ENCODE data around the gene PTCSC3. TPM values are rescaled to one million over a fixed set of nuclear protein-coding genes. Genes with fewer than 3 reads are reported as not detected.

PTCSC3 gene
- total RNA-seq, 1 donor from 2014 or later, result not detected

DNA sequence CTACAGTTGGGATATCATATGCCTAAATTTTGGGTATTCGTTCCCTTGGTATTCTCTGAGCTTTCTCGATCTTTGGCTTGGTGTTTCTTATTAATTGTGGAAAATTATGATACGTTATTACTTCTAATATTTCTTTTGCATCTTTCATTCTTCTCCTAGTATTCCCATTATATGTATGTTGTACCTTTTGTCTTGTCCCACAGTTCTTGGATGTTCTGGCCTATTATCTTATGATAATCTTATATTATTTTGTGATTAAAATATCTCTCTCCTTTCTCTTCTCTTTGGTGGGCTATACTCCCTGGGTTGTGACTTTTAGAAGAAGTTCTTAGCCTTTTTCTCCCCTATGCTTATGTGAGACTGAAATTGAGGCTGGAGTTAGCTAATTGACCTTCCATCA lies 25.2 kb downstream of the PTCSC3 start:
- Histone ChIP-seq H3K27ac (no peak overlapping the region), H3K27me3 (no peaks in the 10 kb centered on the region), H3K4me1 (no peaks in the 10 kb centered on the region), H3K9me3 (no peaks in the 10 kb centered on the region), H3K36me3 (no peaks in the 10 kb centered on the region), H3K4me3 (no peak overlapping the region)
- intact Hi-C loops (cut with DNase I), result no loop called here
- TF ChIP-seq POLR2AphosphoS5 (IDR thresholded peaks at IDR 0.05; ENCODE audit: insufficient read depth in 1 of 2, low read depth in 1 of 2), result no peak
- TF ChIP-seq POLR2A (IDR thresholded peaks at IDR 0.05), result no peak
- TF ChIP-seq, protein P1, sequence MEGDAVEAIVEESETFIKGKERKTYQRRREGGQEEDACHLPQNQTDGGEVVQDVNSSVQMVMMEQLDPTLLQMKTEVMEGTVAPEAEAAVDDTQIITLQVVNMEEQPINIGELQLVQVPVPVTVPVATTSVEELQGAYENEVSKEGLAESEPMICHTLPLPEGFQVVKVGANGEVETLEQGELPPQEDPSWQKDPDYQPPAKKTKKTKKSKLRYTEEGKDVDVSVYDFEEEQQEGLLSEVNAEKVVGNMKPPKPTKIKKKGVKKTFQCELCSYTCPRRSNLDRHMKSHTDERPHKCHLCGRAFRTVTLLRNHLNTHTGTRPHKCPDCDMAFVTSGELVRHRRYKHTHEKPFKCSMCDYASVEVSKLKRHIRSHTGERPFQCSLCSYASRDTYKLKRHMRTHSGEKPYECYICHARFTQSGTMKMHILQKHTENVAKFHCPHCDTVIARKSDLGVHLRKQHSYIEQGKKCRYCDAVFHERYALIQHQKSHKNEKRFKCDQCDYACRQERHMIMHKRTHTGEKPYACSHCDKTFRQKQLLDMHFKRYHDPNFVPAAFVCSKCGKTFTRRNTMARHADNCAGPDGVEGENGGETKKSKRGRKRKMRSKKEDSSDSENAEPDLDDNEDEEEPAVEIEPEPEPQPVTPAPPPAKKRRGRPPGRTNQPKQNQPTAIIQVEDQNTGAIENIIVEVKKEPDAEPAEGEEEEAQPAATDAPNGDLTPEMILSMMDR (IDR thresholded peaks at IDR 0.05), result no peak
- DNase-seq (ENCODE audit: extremely low spot score in 2 of 2), result no peak

DNA sequence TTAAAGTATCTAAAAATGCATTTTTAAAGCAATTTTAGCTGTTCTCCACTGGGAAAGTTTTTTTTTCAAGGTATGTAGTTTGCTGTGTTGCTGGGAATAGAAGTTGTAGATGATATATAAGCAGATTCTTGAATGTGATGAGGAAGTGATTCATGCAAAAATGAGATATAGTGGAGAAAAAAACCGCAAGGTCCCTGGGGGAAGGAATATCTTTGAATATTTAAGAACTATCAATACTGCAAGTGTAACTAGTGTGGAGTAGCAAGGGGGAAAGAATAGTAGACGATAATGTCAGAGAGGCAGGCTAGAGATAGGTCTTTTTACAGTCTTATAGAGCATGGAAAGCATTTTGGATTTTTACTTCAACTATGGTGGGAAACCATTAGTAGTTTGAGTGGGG lies 42.5 kb downstream of the PTCSC3 start:
- TF ChIP-seq, protein P1 (IDR thresholded peaks at IDR 0.05), result no peak
- TF ChIP-seq POLR2AphosphoS5 (IDR thresholded peaks at IDR 0.05; ENCODE audit: insufficient read depth in 1 of 2, low read depth in 1 of 2) (no peak), POLR2A (IDR thresholded peaks at IDR 0.05) (no peak)
- no peaks in the 10 kb centered on the region for H3K27me3 ChIP-seq
- no peak for DNase-seq (ENCODE audit: extremely low spot score in 2 of 2)
- intact Hi-C loops (cut with DNase I), result no loop called here
- H3K9me3 ChIP-seq, result no peaks in the 10 kb centered on the region
- H3K4me3 ChIP-seq, result no peak overlapping the region
- no peak overlapping the region for H3K27ac ChIP-seq
- H3K4me1 ChIP-seq, result no peaks in the 10 kb centered on the region
- H3K36me3 ChIP-seq, result no peaks in the 10 kb centered on the region

DNA sequence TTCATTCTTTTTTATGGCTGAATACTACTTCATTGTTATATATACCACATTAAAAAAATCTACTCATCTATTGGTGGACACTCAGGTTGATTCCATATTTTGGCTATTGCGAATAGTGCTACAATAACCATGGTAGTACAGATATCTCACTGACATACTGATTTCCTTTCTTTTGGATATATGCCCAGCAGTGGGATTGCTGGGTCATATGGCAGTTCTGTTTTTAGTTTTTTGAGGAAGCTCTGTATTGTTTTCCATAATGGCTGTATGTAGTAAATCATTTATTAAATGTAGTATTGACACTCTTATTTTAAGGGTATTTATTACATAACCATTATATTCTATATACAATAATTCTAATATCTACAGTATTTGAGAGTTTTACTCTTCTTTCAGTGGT lies 43.7 kb downstream of the PTCSC3 start:
- Histone ChIP-seq H3K27ac (no peak overlapping the region), H3K4me3 (no peak overlapping the region), H3K9me3 (no peaks in the 10 kb centered on the region), H3K36me3 (no peaks in the 10 kb centered on the region), H3K4me1 (no peaks in the 10 kb centered on the region), H3K27me3 (no peaks in the 10 kb centered on the region)
- TF ChIP-seq, protein P1 (IDR thresholded peaks at IDR 0.05), result no peak
- TF ChIP-seq POLR2A (IDR thresholded peaks at IDR 0.05) (no peak), POLR2AphosphoS5 (IDR thresholded peaks at IDR 0.05; ENCODE audit: insufficient read depth in 1 of 2, low read depth in 1 of 2) (no peak)
- intact Hi-C loops (cut with DNase I), result no loop called here
- no peak for DNase-seq (ENCODE audit: extremely low spot score in 2 of 2)

DNA sequence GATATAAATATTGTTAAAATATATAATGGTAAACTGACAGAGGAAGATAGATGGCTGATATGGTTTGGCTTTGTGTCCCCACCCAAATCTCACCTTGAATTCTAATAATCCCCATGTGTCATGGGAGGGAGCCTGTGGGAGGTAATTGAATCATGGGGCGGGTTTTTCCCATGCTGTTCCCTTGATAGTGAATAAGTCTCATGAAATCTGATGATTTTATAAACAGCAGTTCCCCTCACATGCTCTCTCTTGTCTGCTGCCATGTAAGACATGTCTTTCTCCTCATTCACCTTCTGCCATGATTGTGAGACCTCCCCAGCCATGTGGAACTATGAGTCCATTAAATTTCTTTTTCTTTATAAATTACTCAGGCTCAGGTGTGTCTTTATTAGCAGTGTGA lies 46.3 kb downstream of the PTCSC3 start:
- intact Hi-C loops (cut with DNase I), result no loop called here
- Histone ChIP-seq H3K27me3 (no peaks in the 10 kb centered on the region), H3K4me3 (no peak overlapping the region), H3K27ac (no peak overlapping the region), H3K9me3 (no peaks in the 10 kb centered on the region), H3K36me3 (no peaks in the 10 kb centered on the region), H3K4me1 (no peaks in the 10 kb centered on the region)
- TF ChIP-seq POLR2A (IDR thresholded peaks at IDR 0.05), result no peak
- TF ChIP-seq, protein P1 (IDR thresholded peaks at IDR 0.05), result no peak
- no peak for TF ChIP-seq POLR2AphosphoS5 (IDR thresholded peaks at IDR 0.05; ENCODE audit: insufficient read depth in 1 of 2, low read depth in 1 of 2)
- DNase-seq (ENCODE audit: extremely low spot score in 2 of 2), result no peak

DNA sequence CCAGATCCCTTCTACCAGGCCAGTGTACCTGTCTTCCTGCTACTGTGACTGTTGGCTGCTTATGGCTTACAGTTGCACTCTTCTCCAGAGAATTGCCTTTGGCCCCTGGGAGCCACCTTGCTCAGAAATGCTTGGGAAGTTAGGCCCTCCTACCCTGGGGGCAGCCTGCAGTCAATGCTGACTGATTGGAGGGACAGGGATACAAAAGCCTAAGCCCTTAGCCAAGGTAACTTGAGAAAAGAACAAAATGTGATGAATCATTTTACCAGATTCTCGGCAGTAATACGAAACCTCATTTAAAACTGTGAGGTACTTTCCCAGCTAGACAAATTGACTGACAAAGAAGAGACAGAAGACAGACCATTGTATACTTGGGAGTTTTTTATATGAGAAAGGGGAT lies 47.3 kb downstream of the PTCSC3 start:
- no peak overlapping the region for H3K4me3 ChIP-seq
- intact Hi-C loops (cut with DNase I), result no loop called here

More for the DNA sequence above, 47.3 kb downstream of the PTCSC3 start:
- no peaks in the 10 kb centered on the region for H3K36me3 ChIP-seq
- DNase-seq (ENCODE audit: extremely low spot score in 2 of 2), result no peak
- no peaks in the 10 kb centered on the region for H3K4me1 ChIP-seq
- no peak overlapping the region for H3K27ac ChIP-seq
- no peaks in the 10 kb centered on the region for H3K9me3 ChIP-seq
- no peaks in the 10 kb centered on the region for H3K27me3 ChIP-seq
- TF ChIP-seq POLR2A (IDR thresholded peaks at IDR 0.05) (no peak), POLR2AphosphoS5 (IDR thresholded peaks at IDR 0.05; ENCODE audit: insufficient read depth in 1 of 2, low read depth in 1 of 2) (no peak)
- TF ChIP-seq, protein P1 (IDR thresholded peaks at IDR 0.05), result no peak
